Measurements from ENCODE around the gene CABLES2. TPM values are rescaled to one million over a fixed set of nuclear protein-coding genes. Genes with fewer than 3 reads are reported as not detected.

CABLES2 gene
- total and polyA plus RNA-seq, 10 of the 15 experiments (the other 5 are each of a cell fraction or from before 2014, with no cell fraction given), result 2.2 to 14.9 (median 5.3) TPM

DNA sequence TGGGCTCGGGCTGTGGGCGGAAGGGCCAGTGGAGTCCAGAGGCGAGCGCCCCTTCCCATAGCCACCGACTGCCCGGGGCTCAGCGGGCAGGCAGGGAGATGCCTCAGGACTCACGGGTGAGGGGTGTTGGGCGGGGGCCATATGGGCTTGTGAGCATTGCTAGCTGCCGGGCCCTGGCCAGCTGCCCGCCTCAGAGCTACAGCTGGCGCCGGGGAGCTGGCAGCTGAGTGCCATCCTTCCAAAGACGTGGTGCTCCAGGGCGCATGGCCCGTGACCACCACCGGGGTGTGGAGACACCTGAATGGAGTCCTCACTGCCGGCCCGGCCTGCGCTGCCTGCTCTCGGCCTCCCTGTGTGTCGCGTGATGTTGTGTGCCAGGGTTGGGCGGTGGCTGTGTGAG is 30.8 kb upstream of the CABLES2 start:
- Histone ChIP-seq H3K4me3 (no peak overlapping the region), H3K36me3 (ENCODE audit: control insufficient read depth in 2 of 2, insufficient read depth in 2 of 2, low read length in 1 of 2) (no peaks in the 10 kb centered on the region), H4K20me1 (ENCODE audit: control insufficient read depth, insufficient read depth) (no peaks in the 10 kb centered on the region), H2AFZ (ENCODE audit: control insufficient read depth, low read depth, low read length) (no peak overlapping the region), H3K9me3 (replicated peaks; ENCODE audit: control insufficient read depth, insufficient read depth, low read length) (no peaks in the 10 kb centered on the region), H3K9ac (ENCODE audit: control insufficient read depth, insufficient read depth, low read length) (no peak overlapping the region), H3K4me1 (ENCODE audit: control insufficient read depth, insufficient read depth, low read length) (no peaks in the 10 kb centered on the region), H3K27me3 (replicated peaks in 1 of 2; ENCODE audit: control insufficient read depth in 2 of 2, insufficient read depth in 2 of 2, low read length in 1 of 2) (peaks cover 0 to 12% of the 10 kb centered on the region in 2 experiments; a peak in 3 of 4 replicates), H3K27ac (ENCODE audit: control insufficient read depth, insufficient read depth) (no peak overlapping the region), H3K79me2 (ENCODE audit: control insufficient read depth, insufficient read depth, low read length) (no peaks in the 10 kb centered on the region), H3K4me2 (ENCODE audit: control insufficient read depth, insufficient read depth) (no peak overlapping the region)
- DNase-seq (ENCODE audit: low read depth, low spot score) (no peak), ATAC-seq (no peak), FAIRE-seq (no peak)
- intact Hi-C loops (cut with micrococcal nuclease; ENCODE audit: unreplicated experiment), result no loop called here
- SMC1A ChIA-PET (ENCODE audit: uncharacterized antibody, unreplicated experiment), result no interaction called here
- WGBS (ENCODE audit: insufficient coverage, insufficient replicate concordance, low lambda C conversion rate, missing lambda C conversion rate), result 68% methylated on average over 24 of the region's 24 CpGs
- in situ Hi-C loops (cut with MboI), result no loop called here
- TF ChIP-seq ZNF24 (IDR thresholded peaks at IDR 0.05) (no peak), KAT2A (conservative IDR thresholded peaks at IDR 0.05; ENCODE audit: control insufficient read depth, low read depth, low read length) (no peak), SUPT20H (IDR thresholded peaks at IDR 0.05; ENCODE audit: borderline replicate concordance, control insufficient read depth, low read depth, low read length) (no peak), YY1 (IDR thresholded peaks at IDR 0.05; ENCODE audit: low read depth, low read length) (no peak), POLR2AphosphoS5 (IDR thresholded peaks at IDR 0.05; ENCODE audit: low read length) (no peak), CREM (IDR thresholded peaks at IDR 0.05; ENCODE audit: low read depth) (no peak), TCF7 (IDR thresholded peaks at IDR 0.05; ENCODE audit: borderline replicate concordance) (no peak), STAT3 (IDR thresholded peaks at IDR 0.05; ENCODE audit: low read depth, low read length) (no peak), TAF1 (IDR thresholded peaks at IDR 0.05; ENCODE audit: borderline replicate concordance, low read depth, low read length) (no peak), ESRRA (IDR thresholded peaks at IDR 0.05; ENCODE audit: low read length) (no peak)
- TF ChIP-seq, protein P1, sequence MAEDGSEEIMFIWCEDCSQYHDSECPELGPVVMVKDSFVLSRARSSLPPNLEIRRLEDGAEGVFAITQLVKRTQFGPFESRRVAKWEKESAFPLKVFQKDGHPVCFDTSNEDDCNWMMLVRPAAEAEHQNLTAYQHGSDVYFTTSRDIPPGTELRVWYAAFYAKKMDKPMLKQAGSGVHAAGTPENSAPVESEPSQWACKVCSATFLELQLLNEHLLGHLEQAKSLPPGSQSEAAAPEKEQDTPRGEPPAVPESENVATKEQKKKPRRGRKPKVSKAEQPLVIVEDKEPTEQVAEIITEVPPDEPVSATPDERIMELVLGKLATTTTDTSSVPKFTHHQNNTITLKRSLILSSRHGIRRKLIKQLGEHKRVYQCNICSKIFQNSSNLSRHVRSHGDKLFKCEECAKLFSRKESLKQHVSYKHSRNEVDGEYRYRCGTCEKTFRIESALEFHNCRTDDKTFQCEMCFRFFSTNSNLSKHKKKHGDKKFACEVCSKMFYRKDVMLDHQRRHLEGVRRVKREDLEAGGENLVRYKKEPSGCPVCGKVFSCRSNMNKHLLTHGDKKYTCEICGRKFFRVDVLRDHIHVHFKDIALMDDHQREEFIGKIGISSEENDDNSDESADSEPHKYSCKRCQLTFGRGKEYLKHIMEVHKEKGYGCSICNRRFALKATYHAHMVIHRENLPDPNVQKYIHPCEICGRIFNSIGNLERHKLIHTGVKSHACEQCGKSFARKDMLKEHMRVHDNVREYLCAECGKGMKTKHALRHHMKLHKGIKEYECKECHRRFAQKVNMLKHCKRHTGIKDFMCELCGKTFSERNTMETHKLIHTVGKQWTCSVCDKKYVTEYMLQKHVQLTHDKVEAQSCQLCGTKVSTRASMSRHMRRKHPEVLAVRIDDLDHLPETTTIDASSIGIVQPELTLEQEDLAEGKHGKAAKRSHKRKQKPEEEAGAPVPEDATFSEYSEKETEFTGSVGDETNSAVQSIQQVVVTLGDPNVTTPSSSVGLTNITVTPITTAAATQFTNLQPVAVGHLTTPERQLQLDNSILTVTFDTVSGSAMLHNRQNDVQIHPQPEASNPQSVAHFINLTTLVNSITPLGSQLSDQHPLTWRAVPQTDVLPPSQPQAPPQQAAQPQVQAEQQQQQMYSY (CRISPR knock-in tag; IDR thresholded peaks at IDR 0.05), result no peak
- TF ChIP-seq, protein P2, sequence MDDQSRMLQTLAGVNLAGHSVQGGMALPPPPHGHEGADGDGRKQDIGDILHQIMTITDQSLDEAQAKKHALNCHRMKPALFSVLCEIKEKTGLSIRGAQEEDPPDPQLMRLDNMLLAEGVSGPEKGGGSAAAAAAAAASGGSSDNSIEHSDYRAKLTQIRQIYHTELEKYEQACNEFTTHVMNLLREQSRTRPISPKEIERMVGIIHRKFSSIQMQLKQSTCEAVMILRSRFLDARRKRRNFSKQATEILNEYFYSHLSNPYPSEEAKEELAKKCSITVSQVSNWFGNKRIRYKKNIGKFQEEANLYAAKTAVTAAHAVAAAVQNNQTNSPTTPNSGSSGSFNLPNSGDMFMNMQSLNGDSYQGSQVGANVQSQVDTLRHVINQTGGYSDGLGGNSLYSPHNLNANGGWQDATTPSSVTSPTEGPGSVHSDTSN (IDR thresholded peaks at IDR 0.05; ENCODE audit: insufficient replicate concordance, low read depth, low read length), result no peak
- TF ChIP-seq, protein P3, sequence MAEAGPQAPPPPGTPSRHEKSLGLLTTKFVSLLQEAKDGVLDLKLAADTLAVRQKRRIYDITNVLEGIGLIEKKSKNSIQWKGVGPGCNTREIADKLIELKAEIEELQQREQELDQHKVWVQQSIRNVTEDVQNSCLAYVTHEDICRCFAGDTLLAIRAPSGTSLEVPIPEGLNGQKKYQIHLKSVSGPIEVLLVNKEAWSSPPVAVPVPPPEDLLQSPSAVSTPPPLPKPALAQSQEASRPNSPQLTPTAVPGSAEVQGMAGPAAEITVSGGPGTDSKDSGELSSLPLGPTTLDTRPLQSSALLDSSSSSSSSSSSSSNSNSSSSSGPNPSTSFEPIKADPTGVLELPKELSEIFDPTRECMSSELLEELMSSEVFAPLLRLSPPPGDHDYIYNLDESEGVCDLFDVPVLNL (IDR thresholded peaks at IDR 0.05; ENCODE audit: low read depth, low read length), result no peak
- TF ChIP-seq, protein P4, sequence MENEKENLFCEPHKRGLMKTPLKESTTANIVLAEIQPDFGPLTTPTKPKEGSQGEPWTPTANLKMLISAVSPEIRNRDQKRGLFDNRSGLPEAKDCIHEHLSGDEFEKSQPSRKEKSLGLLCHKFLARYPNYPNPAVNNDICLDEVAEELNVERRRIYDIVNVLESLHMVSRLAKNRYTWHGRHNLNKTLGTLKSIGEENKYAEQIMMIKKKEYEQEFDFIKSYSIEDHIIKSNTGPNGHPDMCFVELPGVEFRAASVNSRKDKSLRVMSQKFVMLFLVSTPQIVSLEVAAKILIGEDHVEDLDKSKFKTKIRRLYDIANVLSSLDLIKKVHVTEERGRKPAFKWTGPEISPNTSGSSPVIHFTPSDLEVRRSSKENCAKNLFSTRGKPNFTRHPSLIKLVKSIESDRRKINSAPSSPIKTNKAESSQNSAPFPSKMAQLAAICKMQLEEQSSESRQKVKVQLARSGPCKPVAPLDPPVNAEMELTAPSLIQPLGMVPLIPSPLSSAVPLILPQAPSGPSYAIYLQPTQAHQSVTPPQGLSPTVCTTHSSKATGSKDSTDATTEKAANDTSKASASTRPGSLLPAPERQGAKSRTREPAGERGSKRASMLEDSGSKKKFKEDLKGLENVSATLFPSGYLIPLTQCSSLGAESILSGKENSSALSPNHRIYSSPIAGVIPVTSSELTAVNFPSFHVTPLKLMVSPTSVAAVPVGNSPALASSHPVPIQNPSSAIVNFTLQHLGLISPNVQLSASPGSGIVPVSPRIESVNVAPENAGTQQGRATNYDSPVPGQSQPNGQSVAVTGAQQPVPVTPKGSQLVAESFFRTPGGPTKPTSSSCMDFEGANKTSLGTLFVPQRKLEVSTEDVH (IDR thresholded peaks at IDR 0.05; ENCODE audit: low read depth, partially characterized antibody), result no peak
- BruUV-seq (replicated peaks), result no TSS peak
- POLR2A ChIA-PET, result no interaction called here
- RAD21 ChIA-PET (ENCODE audit: unreplicated experiment), result no interaction called here
- CTCF ChIA-PET, result no interaction called here
